ENCODE data around the gene IRF2BP2. TPM values are rescaled to one million over a fixed set of nuclear protein-coding genes. Genes with fewer than 3 reads are reported as not detected.
A peak's percentile ranks its signal among the peaks of the same experiment; 100 is the strongest.

The IRF2BP2 gene
- total and polyA plus RNA-seq, 10 of the 15 experiments (the other 5 are each of a cell fraction or from before 2014, with no cell fraction given) = 7.5 to 114 (median 52.3) TPM

- TF ChIP-seq E2F8 (IDR thresholded peaks at IDR 0.05; ENCODE audit: low read depth, partially characterized antibody) (no peak), RELB (IDR thresholded peaks at IDR 0.05; ENCODE audit: low read depth) (0 out of 2 replicates have a peak, but pooled peaks have one; percentile 16), SREBF2 (IDR thresholded peaks at IDR 0.05; ENCODE audit: low read length) (no peak), YY1 (IDR thresholded peaks at IDR 0.05; ENCODE audit: low read depth, low read length) (0 out of 2 replicates have a peak, but pooled peaks have one; percentile 28), E4F1 (IDR thresholded peaks at IDR 0.05; ENCODE audit: borderline replicate concordance, partially characterized antibody) (no peak), MXI1 (IDR thresholded peaks at IDR 0.05; ENCODE audit: low read depth, low read length) (no peak), SMARCA5 (IDR thresholded peaks at IDR 0.05) (0 out of 2 replicates have a peak, but pooled peaks have one; percentile 20), NR2C2 (IDR thresholded peaks at IDR 0.05; ENCODE audit: borderline replicate concordance, control insufficient read depth, insufficient read length, low read depth) (no peak), CBX5 (IDR thresholded peaks at IDR 0.05; ENCODE audit: low read depth) (no peak), NFYA (IDR thresholded peaks at IDR 0.05; ENCODE audit: borderline replicate concordance, low read depth, low read length) (no peak), CHD4 (IDR thresholded peaks at IDR 0.05) (no peak), MEF2A (IDR thresholded peaks at IDR 0.05; ENCODE audit: insufficient read depth, low read depth, low read length) (0 out of 2 replicates have a peak, but pooled peaks have one; percentile 46), TCF3 (IDR thresholded peaks at IDR 0.05; ENCODE audit: borderline replicate concordance, insufficient read depth, low read depth, low read length) (no peak), NBN (IDR thresholded peaks at IDR 0.05) (no peak), HCFC1 (IDR thresholded peaks at IDR 0.05; ENCODE audit: low read length) (no peak), BCL11A (IDR thresholded peaks at IDR 0.05; ENCODE audit: low read depth, low read length) (no peak), MYC (IDR thresholded peaks at IDR 0.05; ENCODE audit: insufficient read depth, insufficient read length, insufficient replicate concordance, low read length, severe bottlenecking) (no peak), ATF2 (IDR thresholded peaks at IDR 0.05; ENCODE audit: low read length) (0 out of 2 replicates have a peak, but pooled peaks have one; percentile 20), SMAD5 (IDR thresholded peaks at IDR 0.05; ENCODE audit: low read depth) (no peak)
Measured at GRCh38 chr1:234597894-234598293, 12.1 kb downstream of the IRF2BP2 start (continued).
